Anterior cingulate cortex (tissue), 58 donors: ENCODE data around the gene CTNNA2.
"Not testable (repeated sequence)": the region's sequence is repeated elsewhere in the genome, so short reads cannot be mapped to it uniquely, and the experiment has no call there.

Experiments used
- DNase-seq, 58 donors: peaks; one replicate each; lab custom pipeline; 2025; lab: John Stamatoyannopoulos, UW

Gene CTNNA2

GRCh38 chr2:80120866-80121265 lies 608.0 kb downstream of the CTNNA2 start:
- no peak for DNase-seq

- no peak for DNase-seq
These were observed 609.8 kb downstream of the CTNNA2 start for GRCh38 chr2:80122675-80123074.

GRCh38 chr2:80126596-80127189 lies 613.8 kb downstream of the CTNNA2 start:
- peak in 1 of 58 donors; percentile 36 for DNase-seq

- no peak for DNase-seq
These were observed 615.2 kb downstream of the CTNNA2 start for GRCh38 chr2:80128080-80128479.

GRCh38 chr2:80132281-80132680 lies 619.4 kb downstream of the CTNNA2 start:
- no peak for DNase-seq

GRCh38 chr2:80135001-80135400 lies 622.1 kb downstream of the CTNNA2 start:
- no peak for DNase-seq

- DNase-seq: no peak
These were observed 623.5 kb downstream of the CTNNA2 start for GRCh38 chr2:80136338-80136737.

- DNase-seq: no peak
These were observed 626.1 kb downstream of the CTNNA2 start for GRCh38 chr2:80139001-80139400.

GRCh38 chr2:80141007-80141726 lies 628.3 kb downstream of the CTNNA2 start:
- no peak for DNase-seq

- DNase-seq: no peak
These were observed 632.6 kb downstream of the CTNNA2 start for GRCh38 chr2:80145499-80145898.

GRCh38 chr2:80146757-80147156 lies 633.9 kb downstream of the CTNNA2 start:
- not testable (repeated sequence) for DNase-seq

GRCh38 chr2:80147690-80148089 lies 634.8 kb downstream of the CTNNA2 start:
- no peak for DNase-seq

GRCh38 chr2:80148906-80149305 lies 636.1 kb downstream of the CTNNA2 start:
- no peak for DNase-seq

GRCh38 chr2:80149991-80150390 lies 637.1 kb downstream of the CTNNA2 start:
- DNase-seq: no peak

GRCh38 chr2:80151248-80151647 lies 638.4 kb downstream of the CTNNA2 start:
- no peak for DNase-seq

- DNase-seq: peak in 3 of 58 donors; percentile 6 to 16 (median 9)
These were observed 638.8 kb downstream of the CTNNA2 start for GRCh38 chr2:80151651-80152050.

GRCh38 chr2:80153151-80153550 lies 640.3 kb downstream of the CTNNA2 start:
- no peak for DNase-seq

- no peak for DNase-seq
These were observed 640.9 kb downstream of the CTNNA2 start for GRCh38 chr2:80153768-80154167.

- DNase-seq: no peak
These were observed 641.5 kb downstream of the CTNNA2 start for GRCh38 chr2:80154231-80154915.

GRCh38 chr2:80164375-80164774 lies 651.5 kb downstream of the CTNNA2 start:
- no peak for DNase-seq

- DNase-seq: no peak
These were observed 653.8 kb downstream of the CTNNA2 start for GRCh38 chr2:80166483-80167171.
